KOPT-K1 (cell line): ENCODE results near the gene POLD1.

Experiments
- H3K27ac ChIP-seq: fragments of 200-600 bp; sonication (generic); 2 replicates; pipeline ENCODE4 v1.5.1; 2016; ENCODE audit warnings: antibody characterized with exemption, mild to moderate bottlenecking, low read depth, low read length; ENCODE audit not compliant: poor library complexity, severe bottlenecking
- H3K36me3 ChIP-seq: fragments of 200-600 bp; sonication (generic); 2 replicates; pipeline ENCODE4 v1.5.1; 2017; ENCODE audit warnings: antibody characterized with exemption, mild to moderate bottlenecking, low read length, moderate library complexity; ENCODE audit not compliant: insufficient read depth
- H3K9me3 ChIP-seq: fragments of 200-600 bp; sonication (generic); 2 replicates; pipeline ENCODE4 v1.5.1; 2017; ENCODE audit warnings: antibody characterized with exemption, low read length, mild to moderate bottlenecking; ENCODE audit not compliant: insufficient read depth, poor library complexity, severe bottlenecking

POLD1 gene

DNA sequence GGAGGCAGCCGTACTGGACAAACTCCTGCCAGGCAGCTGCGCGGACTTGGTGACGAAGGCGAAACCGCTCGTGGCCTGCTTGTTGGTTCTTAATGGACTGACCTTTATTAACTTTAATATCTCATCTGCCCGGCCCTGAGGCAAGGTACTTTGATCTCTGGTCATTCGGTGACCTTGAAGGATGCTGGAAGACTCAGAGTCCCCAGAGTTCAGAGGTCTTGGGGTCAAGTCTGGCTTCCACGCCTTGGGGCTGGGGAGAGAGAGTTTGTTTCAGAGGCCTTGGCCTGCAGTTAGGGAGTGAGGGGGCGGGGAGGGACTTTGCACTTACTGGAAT lies 82.5 kb downstream of the POLD1 start:
- no peaks in the 10 kb centered on the region for H3K9me3 ChIP-seq
- no peak overlapping the region for H3K27ac ChIP-seq
- H3K36me3 ChIP-seq: no peaks in the 10 kb centered on the region

DNA sequence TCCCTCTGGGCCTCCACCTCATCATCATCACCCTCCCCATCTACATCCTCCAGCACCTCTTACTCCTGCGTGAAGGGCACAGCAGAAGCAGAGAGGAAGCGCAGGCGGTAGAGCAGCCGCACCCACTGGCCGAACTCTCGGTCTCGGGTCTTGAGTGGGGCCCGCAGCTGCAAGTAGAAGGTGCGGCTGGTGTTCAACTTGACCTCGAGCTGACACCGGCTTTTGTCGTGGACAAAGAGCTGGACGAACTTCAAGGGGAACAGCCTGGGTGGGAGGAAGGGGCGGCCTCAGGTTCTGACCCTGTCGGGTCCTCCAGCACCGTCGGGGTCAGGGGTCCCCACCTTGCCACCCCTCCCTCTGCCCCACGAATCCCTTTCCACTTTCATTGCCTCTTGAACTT lies 83.4 kb downstream of the POLD1 start:
- no peak overlapping the region for H3K27ac ChIP-seq
- H3K9me3 ChIP-seq: no peaks in the 10 kb centered on the region
- H3K36me3 ChIP-seq: no peaks in the 10 kb centered on the region
